ENCODE results near the gene BTBD9. TPM values are rescaled to one million over a fixed set of nuclear protein-coding genes. Genes with fewer than 3 reads are reported as not detected.

Gene BTBD9
- total and polyA plus RNA-seq, 2 experiments from 2014 or later, result 13.0 to 17.0 TPM

DNA sequence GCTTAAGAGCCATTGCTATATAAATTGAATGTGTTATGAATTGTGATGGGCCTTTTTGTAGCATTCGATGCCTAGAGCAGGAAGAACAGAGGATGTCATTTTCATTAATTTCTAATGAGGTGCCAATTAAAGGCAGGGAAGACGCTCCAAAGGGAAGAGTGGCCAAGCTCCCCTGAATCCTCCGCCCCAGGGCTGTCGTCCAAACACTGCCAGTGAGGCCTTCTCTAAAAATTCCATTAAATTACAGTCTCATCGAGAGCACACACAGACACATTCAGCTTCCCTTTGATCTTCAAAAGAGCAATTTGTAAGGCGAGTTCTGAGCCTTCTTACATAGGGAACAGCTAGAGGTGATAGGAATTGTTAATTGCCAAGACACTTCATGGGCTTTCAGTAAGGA lies 520.2 kb downstream of the BTBD9 start:
- Histone ChIP-seq H3K27me3 (no peaks in the 10 kb centered on the region), H3K4me1 (ENCODE audit: insufficient read depth) (peaks cover 9% of the 10 kb centered on the region), H3K9me3 (ENCODE audit: low read depth) (no peaks in the 10 kb centered on the region), H3K4me2 (no peak overlapping the region), H3K9me2 (replicated peaks; ENCODE audit: insufficient read depth) (no peaks in the 10 kb centered on the region), H3K36me3 (replicated peaks; ENCODE audit: insufficient read depth, low read depth) (peaks cover 5% of the 10 kb centered on the region), H4K20me1 (ENCODE audit: insufficient read depth, poor library complexity, severe bottlenecking) (peaks cover 18% of the 10 kb centered on the region), H3K79me2 (peaks cover 20% of the 10 kb centered on the region), H3K27ac (no peak overlapping the region), H3K4me3 (no peak overlapping the region), H2AFZ (no peak overlapping the region)
- DNase-seq (ENCODE audit: low spot score), result no peak
- 59% methylated on average over 6 of the region's 6 CpGs for WGBS (ENCODE audit: low lambda C conversion rate, missing lambda C conversion rate)
- TF ChIP-seq EZH2 (IDR thresholded peaks at IDR 0.05; ENCODE audit: borderline replicate concordance) (no peak), CTCF (IDR thresholded peaks at IDR 0.05; ENCODE audit: poor library complexity) (no peak)

DNA sequence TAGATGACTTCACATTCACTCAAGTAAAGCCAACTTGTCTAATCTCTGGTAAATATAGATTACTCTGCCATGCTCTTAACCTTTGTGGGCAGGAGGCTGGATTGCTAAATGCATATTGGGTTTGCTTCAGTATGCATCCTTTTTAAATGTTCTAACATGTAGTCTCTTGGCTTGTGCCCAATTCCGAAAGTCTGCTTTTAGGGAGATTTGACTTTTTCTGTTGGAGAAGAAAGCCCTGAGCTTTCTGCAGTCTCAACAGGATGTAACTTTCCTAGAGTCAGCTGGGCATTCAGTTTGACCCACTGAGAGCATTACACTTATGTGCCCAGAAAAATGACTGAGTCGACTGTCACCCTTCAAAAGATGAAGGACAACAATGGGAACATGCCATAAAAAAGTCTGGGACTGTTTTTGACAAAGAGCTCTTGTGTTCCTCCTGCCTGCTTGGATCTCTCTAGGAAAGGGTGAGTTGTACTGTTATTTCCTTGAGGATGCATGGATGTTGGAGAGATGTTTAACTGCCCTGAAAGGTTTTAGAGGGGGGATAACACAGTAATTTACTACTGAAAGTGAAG lies 520.9 kb downstream of the BTBD9 start:
- peaks cover 27% of the 10 kb centered on the region for H3K79me2 ChIP-seq
- no peak overlapping the region for H3K27ac ChIP-seq
- H3K4me2 ChIP-seq, result no peak overlapping the region
- peaks cover 5% of the 10 kb centered on the region for H3K36me3 ChIP-seq (replicated peaks; ENCODE audit: insufficient read depth, low read depth)
- no peak for TF ChIP-seq EZH2phosphoT487 (IDR thresholded peaks at IDR 0.05; ENCODE audit: low read depth, severe bottlenecking, unreplicated experiment)
- no peak for TF ChIP-seq EZH2 (IDR thresholded peaks at IDR 0.05; ENCODE audit: borderline replicate concordance)
- no peak for TF ChIP-seq CTCF (IDR thresholded peaks at IDR 0.05; ENCODE audit: poor library complexity)
- no peaks in the 10 kb centered on the region for H3K9me3 ChIP-seq (ENCODE audit: low read depth)
- peaks cover 9% of the 10 kb centered on the region for H3K4me1 ChIP-seq (ENCODE audit: insufficient read depth)
- 84% methylated on average over 2 of the region's 2 CpGs for WGBS (ENCODE audit: low lambda C conversion rate, missing lambda C conversion rate)
- H3K9me2 ChIP-seq (replicated peaks; ENCODE audit: insufficient read depth), result no peaks in the 10 kb centered on the region
- peaks cover 23% of the 10 kb centered on the region for H4K20me1 ChIP-seq (ENCODE audit: insufficient read depth, poor library complexity, severe bottlenecking)
- no peak for DNase-seq (ENCODE audit: low spot score)
- no peak overlapping the region for H2AFZ ChIP-seq
- no peak overlapping the region for H3K4me3 ChIP-seq
- H3K27me3 ChIP-seq, result no peaks in the 10 kb centered on the region

Small RNA genes within 50 kb of the gene (small RNA-seq; reads per million reads assigned to genes)
- not detected for gene RF00019
- 0.19 reads per million for gene RF00279

Other genes with a start within 250 kb of the BTBD9 start
- 157 and 170 TPM in 2 replicates for gene GLO1, start 63.2 kb upstream of the BTBD9 start, total RNA-seq
- gene GLO1, start 63.2 kb upstream of the BTBD9 start, polyA plus RNA-seq, result 110 and 137 TPM in 2 replicates
- 0.03 and 0.12 TPM in 2 replicates for gene DNAH8, start 75.4 kb upstream of the BTBD9 start, total RNA-seq
- 0.11 and 0.15 TPM in 2 replicates for gene DNAH8, start 75.4 kb upstream of the BTBD9 start, polyA plus RNA-seq

Data from hepatocyte (in vitro differentiated cells).